ENCODE data around the gene HIVEP3.

Gene HIVEP3

DNA sequence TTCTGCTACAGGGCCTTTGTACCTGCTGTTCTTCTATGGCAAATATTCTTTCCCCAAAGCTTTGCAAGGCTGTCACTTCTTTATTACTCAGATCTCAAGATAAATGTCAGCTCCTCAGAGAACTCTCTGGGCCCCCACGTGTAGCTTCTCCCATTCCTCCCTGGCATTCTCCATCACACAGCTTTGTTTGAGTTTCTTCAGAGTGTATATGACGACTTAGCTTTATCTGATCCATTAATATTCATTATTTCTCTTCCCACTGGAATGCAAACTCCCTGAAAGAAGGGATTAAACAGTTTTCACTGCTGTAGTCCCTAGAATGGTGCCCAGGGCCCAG, 259.6 kb downstream of the HIVEP3 start:
- no peaks in the 10 kb centered on the region for H3K79me2 ChIP-seq (ENCODE audit: insufficient read depth, low read length)
- no peak overlapping the region for H3K4me2 ChIP-seq (ENCODE audit: low read depth, low read length, poor library complexity, severe bottlenecking)
- H3K4me3 ChIP-seq (ENCODE audit: low read length, poor library complexity, severe bottlenecking), result no peak overlapping the region
- TF ChIP-seq CTCF (conservative IDR thresholded peaks at IDR 0.05; ENCODE audit: low read length), result no peak
- no peak for TF ChIP-seq EZH2phosphoT487 (IDR thresholded peaks at IDR 0.05; ENCODE audit: borderline replicate concordance)
- H3K27me3 ChIP-seq (ENCODE audit: insufficient read depth, low read length, poor library complexity, severe bottlenecking), result no peaks in the 10 kb centered on the region
- no peak overlapping the region for H2AFZ ChIP-seq (ENCODE audit: low read length)
- H3K9ac ChIP-seq (ENCODE audit: low read depth, low read length, poor library complexity, severe bottlenecking), result no peak overlapping the region
- no peaks in the 10 kb centered on the region for H4K20me1 ChIP-seq (ENCODE audit: insufficient read depth, low read length, poor library complexity, severe bottlenecking)
- no peaks in the 10 kb centered on the region for H3K9me2 ChIP-seq (replicated peaks; ENCODE audit: low read depth, low read length)
- H3K4me1 ChIP-seq (ENCODE audit: insufficient read depth, low read length, poor library complexity, severe bottlenecking), result peaks cover 26% of the 10 kb centered on the region
- H3K9me3 ChIP-seq (ENCODE audit: insufficient read depth, low read depth, low read length), result no peaks in the 10 kb centered on the region
- H3F3A ChIP-seq (ENCODE audit: low read depth), result peaks cover 3% of the 10 kb centered on the region; the same call in 1 of the 2 replicates
- no peaks in the 10 kb centered on the region for H3K36me3 ChIP-seq (ENCODE audit: insufficient read depth, low read length)

DNA sequence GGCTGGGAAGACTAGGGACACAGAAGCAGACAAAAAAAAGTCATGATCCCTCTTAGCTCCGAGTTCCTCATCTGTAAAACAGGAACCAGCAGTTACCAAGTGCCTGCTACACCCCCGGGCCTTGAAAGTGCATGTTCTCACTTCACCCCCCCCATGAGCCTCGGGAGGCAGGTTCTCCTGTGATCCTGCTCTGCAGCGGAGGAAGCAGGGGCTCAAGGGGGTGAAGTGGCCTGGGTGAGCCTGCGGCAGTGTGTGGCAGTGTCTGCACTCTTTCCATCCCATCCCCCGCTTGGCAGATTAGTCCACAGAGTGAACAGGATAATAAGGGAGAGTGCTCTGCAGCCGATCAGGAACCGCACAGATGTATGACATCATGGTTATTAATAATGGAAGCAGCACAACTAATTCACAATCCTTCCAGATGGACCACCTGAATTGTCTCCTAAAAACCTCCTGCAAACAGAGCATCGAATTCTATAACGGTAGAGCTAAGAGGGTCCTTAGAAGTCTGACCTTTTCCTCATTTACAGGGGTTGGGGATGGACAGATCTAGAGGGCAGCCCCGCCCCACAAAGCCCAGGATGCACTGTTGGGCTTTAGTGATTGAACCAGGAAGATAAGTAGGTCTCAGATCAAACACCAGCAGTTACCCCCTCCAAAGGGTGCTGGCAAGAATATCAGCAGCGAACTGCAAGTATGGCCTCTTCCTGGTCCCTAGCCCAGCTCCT, 260.1 kb downstream of the HIVEP3 start:
- H3K36me3 ChIP-seq (ENCODE audit: insufficient read depth, low read length), result no peaks in the 10 kb centered on the region
- TF ChIP-seq CTCF (conservative IDR thresholded peaks at IDR 0.05; ENCODE audit: low read length) (no peak), EZH2phosphoT487 (IDR thresholded peaks at IDR 0.05; ENCODE audit: borderline replicate concordance) (no peak)
- no peaks in the 10 kb centered on the region for H3K9me2 ChIP-seq (replicated peaks; ENCODE audit: low read depth, low read length)
- H3K27me3 ChIP-seq (ENCODE audit: insufficient read depth, low read length, poor library complexity, severe bottlenecking), result no peaks in the 10 kb centered on the region
- H4K20me1 ChIP-seq (ENCODE audit: insufficient read depth, low read length, poor library complexity, severe bottlenecking), result no peaks in the 10 kb centered on the region
- H3K4me1 ChIP-seq (ENCODE audit: insufficient read depth, low read length, poor library complexity, severe bottlenecking), result peaks cover 27% of the 10 kb centered on the region
- H3K4me2 ChIP-seq (ENCODE audit: low read depth, low read length, poor library complexity, severe bottlenecking), result no peak overlapping the region
- peaks cover 3% of the 10 kb centered on the region; the same call in 1 of the 2 replicates for H3F3A ChIP-seq (ENCODE audit: low read depth)
- no peaks in the 10 kb centered on the region for H3K9me3 ChIP-seq (ENCODE audit: insufficient read depth, low read depth, low read length)
- no peak overlapping the region for H3K9ac ChIP-seq (ENCODE audit: low read depth, low read length, poor library complexity, severe bottlenecking)
- no peaks in the 10 kb centered on the region for H3K79me2 ChIP-seq (ENCODE audit: insufficient read depth, low read length)
- no peak overlapping the region for H2AFZ ChIP-seq (ENCODE audit: low read length)
- H3K4me3 ChIP-seq (ENCODE audit: low read length, poor library complexity, severe bottlenecking), result no peak overlapping the region

GRCh38 chr1:41657679-41658295, 260.9 kb downstream of the HIVEP3 start:
- H3K9me3 ChIP-seq (ENCODE audit: insufficient read depth, low read depth, low read length), result no peaks in the 10 kb centered on the region
- H4K20me1 ChIP-seq (ENCODE audit: insufficient read depth, low read length, poor library complexity, severe bottlenecking), result no peaks in the 10 kb centered on the region
- no peak overlapping the region for H3K4me2 ChIP-seq (ENCODE audit: low read depth, low read length, poor library complexity, severe bottlenecking)
- H3K9me2 ChIP-seq (replicated peaks; ENCODE audit: low read depth, low read length), result no peaks in the 10 kb centered on the region
- no peaks in the 10 kb centered on the region for H3K79me2 ChIP-seq (ENCODE audit: insufficient read depth, low read length)
- no peaks in the 10 kb centered on the region for H3K27me3 ChIP-seq (ENCODE audit: insufficient read depth, low read length, poor library complexity, severe bottlenecking)
- no peaks in the 10 kb centered on the region for H3F3A ChIP-seq (ENCODE audit: low read depth)
- no peaks in the 10 kb centered on the region for H3K36me3 ChIP-seq (ENCODE audit: insufficient read depth, low read length)
- TF ChIP-seq EZH2phosphoT487 (IDR thresholded peaks at IDR 0.05; ENCODE audit: borderline replicate concordance) (no peak), CTCF (conservative IDR thresholded peaks at IDR 0.05; ENCODE audit: low read length) (peak; percentile 39; the same call in 1 of the 2 replicates)
- no peak overlapping the region for H3K9ac ChIP-seq (ENCODE audit: low read depth, low read length, poor library complexity, severe bottlenecking)
- no peak overlapping the region for H3K4me3 ChIP-seq (ENCODE audit: low read length, poor library complexity, severe bottlenecking)
- peaks cover 31% of the 10 kb centered on the region for H3K4me1 ChIP-seq (ENCODE audit: insufficient read depth, low read length, poor library complexity, severe bottlenecking)
- no peak overlapping the region for H2AFZ ChIP-seq (ENCODE audit: low read length)

Measured in Loucy (cell line).